ENCODE data around the gene WHRN. TPM values are rescaled to one million over a fixed set of nuclear protein-coding genes. Genes with fewer than 3 reads are reported as not detected.

The WHRN gene
- total and polyA plus RNA-seq, 9 of the 15 experiments (the other 6 are each of a cell fraction or from before 2014, with no cell fraction given): 0.31 to 14.1 (median 3.0) TPM

GRCh38 chr9:114513055-114513958 lies 8.0 kb upstream of the WHRN start (continued):
- TF ChIP-seq ZNF398 (CRISPR knock-in tag; IDR thresholded peaks at IDR 0.05) (no peak), FOS (IDR thresholded peaks at IDR 0.05; ENCODE audit: extremely low read depth, insufficient read length) (no peak), JUND (IDR thresholded peaks at IDR 0.05; ENCODE audit: borderline replicate concordance, low read depth, low read length) (0 out of 2 replicates have a peak, but pooled peaks have one; percentile 12), JUND (tag; IDR thresholded peaks at IDR 0.05; ENCODE audit: borderline replicate concordance, low read depth, low read length) (no peak), KAT8 (IDR thresholded peaks at IDR 0.05; ENCODE audit: low read depth) (no peak), ZNF212 (CRISPR knock-in tag; IDR thresholded peaks at IDR 0.05) (no peak), EHMT2 (IDR thresholded peaks at IDR 0.05) (no peak), STAG1 (CRISPR knock-in tag; IDR thresholded peaks at IDR 0.05; ENCODE audit: borderline replicate concordance) (no peak), CHD4 (IDR thresholded peaks at IDR 0.05; ENCODE audit: insufficient read depth, insufficient replicate concordance, low read depth, low read length, poor library complexity, severe bottlenecking) (no peak), ZNF395 (CRISPR knock-in tag; IDR thresholded peaks at IDR 0.05) (0 out of 2 replicates have a peak, but pooled peaks have one; percentile 46), ZBTB34 (CRISPR knock-in tag; IDR thresholded peaks at IDR 0.05) (no peak), NONO (IDR thresholded peaks at IDR 0.05; ENCODE audit: low read depth in 2 of 2, low read length in 1 of 2) (no peak), ZNF740 (CRISPR knock-in tag; IDR thresholded peaks at IDR 0.05) (no peak), ZNF740 (tag; IDR thresholded peaks at IDR 0.05) (no peak), DMBX1 (CRISPR knock-in tag; IDR thresholded peaks at IDR 0.05; ENCODE audit: borderline replicate concordance) (no peak), MLX (CRISPR knock-in tag; conservative IDR thresholded peaks at IDR 0.05) (no peak), MAFG (tag; conservative IDR thresholded peaks at IDR 0.05) (0 out of 2 replicates have a peak, but pooled peaks have one; percentile 7), ZC3H8 (IDR thresholded peaks at IDR 0.05) (no peak)

Data from K562 (cell line).